Erythroblast (primary cell): ENCODE results near the gene GSTT4.
"Not testable (repeated sequence)": the region's sequence is repeated elsewhere in the genome, so short reads cannot be mapped to it uniquely, and the experiment has no call there.

Experiments
- DNase-seq, 2 experiments: peaks; one replicate each; lab custom pipeline; 2025; lab: John Stamatoyannopoulos, UW
- GATA1 ChIP-seq: IDR thresholded peaks from 2 replicates; pipeline ENCODE4 v1.6.1; 2011; ENCODE audit warnings: low read depth, mild to moderate bottlenecking, control low read depth, low read length, moderate library complexity
- POLR2A ChIP-seq: IDR thresholded peaks from 2 replicates; pipeline ENCODE4 v1.6.1; 2011; ENCODE audit warnings: mild to moderate bottlenecking, low read length

The GSTT4 gene

DNA sequence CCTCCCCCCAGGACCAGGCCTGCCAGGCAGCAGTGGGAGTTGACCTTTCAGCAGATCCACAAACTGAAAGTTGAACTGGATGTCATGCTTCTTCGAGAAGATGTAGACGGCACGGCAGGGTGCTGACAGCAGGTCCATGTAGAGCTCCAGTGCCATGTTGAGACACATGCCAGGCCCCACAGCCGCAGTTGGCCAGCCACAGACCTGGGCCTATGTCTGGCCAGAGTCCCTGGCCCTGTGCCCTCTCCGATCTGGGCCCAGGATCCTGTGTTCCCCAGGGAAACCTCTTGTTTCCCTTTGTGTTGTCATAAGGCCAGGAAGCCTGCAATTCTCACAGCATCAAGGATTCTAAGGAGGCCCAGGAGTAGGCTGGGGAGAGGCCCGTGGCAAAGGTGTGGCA lies at the start of gene GSTT4:
TSS of gene GSTT4 (minus strand) at position 253 of the 400 bp plus-strand sequence. CDS start at position 156, 97 bp downstream.
- no peak for DNase-seq
- no peak for TF ChIP-seq GATA1
- TF ChIP-seq POLR2A: no peak

DNA sequence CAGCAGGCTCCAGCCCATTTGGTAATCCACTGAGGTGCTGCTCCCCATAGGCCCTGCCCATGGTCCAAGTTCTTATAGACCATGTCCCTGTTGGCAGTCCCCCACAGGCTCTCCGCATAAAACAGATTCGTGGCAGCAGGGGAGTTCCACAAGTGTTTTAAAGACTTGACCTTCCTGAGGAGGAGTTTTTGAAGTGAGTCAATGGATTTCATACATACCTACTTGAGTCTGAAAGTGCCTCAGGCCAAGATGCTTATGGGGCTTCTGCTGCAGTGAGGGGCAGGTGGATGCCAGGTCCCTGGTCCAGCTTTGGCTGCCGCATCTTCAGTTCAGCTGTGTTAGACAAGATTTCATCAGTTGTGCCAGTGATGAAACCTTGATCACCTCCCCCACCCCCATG lies 49.1 kb upstream of the GSTT4 start:
- no peak for TF ChIP-seq POLR2A
- TF ChIP-seq GATA1: no peak
- no peak for DNase-seq

DNA sequence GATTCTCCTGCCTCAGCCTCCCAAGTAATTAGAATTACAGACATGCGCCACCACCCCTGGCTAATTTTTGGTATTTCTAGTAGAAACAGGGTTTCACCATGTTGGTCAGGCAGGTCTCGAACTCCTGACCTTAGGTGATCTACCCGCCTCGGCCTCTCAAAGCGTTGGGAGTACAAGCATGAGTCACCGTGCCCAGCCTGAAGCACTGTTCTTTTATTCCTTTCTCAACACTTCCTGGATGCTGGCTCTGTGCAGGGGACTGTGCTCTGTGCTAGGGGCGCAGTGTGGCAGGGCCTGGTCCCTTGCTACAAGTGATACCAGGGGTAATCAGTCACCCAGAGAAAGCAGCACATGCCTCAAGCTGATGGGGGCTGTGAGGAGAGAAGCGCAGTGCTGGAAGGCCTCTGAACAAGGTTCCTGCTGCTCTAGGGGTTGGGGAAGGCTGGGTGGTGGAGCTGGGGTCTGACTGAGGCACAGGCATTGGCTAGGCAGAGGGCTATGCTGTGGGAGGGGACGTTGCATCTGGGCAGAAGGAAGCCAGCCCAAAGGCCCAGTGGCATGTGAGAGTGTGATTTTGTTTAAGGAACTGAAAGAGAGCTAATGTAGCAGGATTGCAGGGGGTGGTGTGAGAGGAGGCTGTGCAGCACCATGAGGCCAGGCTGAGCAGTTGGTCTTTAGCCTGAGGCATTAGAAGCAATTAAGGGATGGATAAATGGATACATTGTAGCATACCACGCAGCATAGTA lies 48.4 kb upstream of the GSTT4 start:
- no peak for TF ChIP-seq GATA1
- TF ChIP-seq POLR2A: no peak
- DNase-seq: no peak

DNA sequence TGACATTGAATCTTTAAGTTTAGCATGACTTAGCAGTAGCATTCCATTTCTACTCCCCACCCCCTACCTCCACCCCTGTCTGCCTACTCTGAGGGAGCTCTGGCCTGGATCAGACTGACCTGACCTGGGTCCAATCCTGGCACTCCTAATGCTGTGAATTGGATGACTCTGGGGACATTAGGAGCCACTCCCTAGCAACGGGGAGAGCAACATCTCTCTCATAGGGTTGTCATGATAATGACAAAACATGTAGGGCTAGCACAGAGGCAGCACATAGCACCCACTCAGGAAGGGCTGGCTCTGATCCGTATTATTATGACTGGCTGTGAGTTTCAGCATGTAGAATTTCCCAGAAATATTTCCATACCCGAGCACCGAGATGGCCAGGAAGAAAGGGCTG lies 46.3 kb upstream of the GSTT4 start:
- DNase-seq: no peak
- TF ChIP-seq GATA1: no peak
- no peak for TF ChIP-seq POLR2A

DNA sequence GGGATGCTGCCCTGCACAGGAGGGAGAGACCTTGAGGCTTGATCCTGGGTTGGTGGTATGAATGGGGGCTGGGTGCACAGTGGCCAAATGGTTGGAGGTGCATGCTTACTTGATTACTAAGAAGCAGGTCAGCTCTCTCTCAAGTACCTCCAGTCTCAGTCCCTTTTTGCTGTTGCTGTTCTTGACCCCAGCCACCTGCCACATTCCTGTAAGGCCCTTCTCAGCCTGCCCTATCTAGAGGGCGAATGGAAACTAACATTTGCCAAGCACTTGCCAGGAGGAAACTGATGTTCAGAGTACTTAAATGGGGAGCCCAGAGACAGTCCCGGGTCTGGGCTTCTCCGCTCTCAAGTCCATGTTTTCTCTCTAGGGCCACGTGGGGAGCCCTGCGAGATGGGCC lies 45.8 kb upstream of the GSTT4 start:
- TF ChIP-seq POLR2A (no peak), GATA1 (no peak)
- no peak for DNase-seq

DNA sequence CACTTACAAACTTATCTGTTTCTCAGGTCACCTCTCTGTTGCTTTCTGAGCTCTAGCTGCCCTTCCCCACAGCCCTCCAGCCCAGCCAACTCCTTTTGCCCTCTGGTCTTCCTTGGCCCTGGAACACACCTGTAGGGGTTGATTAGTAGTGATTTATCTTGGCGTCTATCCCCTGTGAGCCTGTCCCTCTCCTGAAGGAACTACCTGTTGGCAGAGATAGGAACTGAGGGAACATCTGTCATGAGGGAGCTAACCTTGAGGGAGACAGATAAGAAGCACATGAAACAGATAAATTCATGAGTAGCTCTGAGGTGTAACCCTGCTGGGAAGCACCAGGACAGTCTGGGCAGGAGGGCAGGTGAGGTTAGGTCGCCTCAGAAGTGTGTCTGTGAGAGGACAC lies 44.7 kb upstream of the GSTT4 start:
- TF ChIP-seq GATA1 (no peak), POLR2A (no peak)
- DNase-seq: no peak

DNA sequence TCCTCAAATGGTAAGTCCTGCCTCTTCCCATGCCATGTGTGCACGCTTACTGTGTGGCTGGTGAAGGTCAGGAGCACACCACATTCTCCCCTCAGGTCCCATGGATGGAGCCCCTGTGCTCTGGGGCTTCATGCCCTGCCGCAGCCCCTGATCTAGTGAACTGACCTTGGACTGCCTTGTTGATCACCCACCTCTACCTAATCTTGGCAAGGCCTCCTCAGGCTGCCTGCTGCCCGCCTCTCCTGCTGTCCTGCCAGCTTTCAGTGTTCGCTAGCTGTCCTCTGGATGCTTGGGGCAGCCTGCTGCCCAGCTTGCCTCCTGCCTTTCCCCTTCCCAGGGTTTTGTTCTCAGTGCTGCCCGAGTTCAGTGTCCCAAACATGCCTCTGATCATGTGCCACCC lies 44.0 kb upstream of the GSTT4 start:
- no peak for DNase-seq
- no peak for TF ChIP-seq GATA1
- TF ChIP-seq POLR2A: no peak

DNA sequence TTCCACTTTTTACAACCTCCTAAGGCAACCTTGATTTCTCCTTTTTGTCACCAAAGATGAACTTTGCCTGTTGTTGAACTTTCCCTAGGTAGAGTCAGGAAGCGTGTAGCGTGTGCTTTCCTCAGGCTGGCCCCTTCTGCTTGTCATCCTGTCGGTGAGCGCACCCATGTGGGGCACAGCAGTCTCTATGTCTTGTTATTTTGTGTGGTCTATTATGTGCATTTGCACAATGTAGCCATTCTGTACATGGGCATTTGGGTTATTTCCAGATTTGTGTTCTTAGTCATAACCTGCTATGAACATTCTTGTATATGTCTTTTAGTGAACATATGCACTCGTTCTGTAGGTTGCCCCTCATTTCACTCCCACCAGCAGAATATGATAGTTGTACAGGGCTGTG lies 40.8 kb upstream of the GSTT4 start:
- DNase-seq: no peak
- TF ChIP-seq POLR2A (no peak), GATA1 (no peak)

DNA sequence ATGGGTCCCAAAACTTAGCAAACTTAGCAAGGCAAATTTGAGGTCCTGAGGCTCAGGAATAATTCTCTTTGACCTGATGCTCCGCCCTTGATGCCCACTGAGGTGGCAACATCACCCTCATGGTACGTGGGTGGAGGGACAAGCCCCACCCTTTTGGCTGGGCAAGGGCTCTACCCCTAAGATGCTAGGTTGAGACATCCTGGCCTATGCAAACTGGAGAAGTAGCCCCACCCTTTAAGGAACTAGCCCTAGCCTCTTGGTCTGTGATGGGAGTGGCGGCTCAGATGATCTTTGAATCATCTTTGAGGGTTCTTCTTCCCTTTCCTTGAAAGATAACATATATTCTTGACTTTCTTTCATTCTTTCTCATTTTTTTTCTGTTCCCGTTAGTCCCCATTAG lies 38.7 kb upstream of the GSTT4 start:
- TF ChIP-seq GATA1: no peak
- TF ChIP-seq POLR2A: no peak
- no peak for DNase-seq

DNA sequence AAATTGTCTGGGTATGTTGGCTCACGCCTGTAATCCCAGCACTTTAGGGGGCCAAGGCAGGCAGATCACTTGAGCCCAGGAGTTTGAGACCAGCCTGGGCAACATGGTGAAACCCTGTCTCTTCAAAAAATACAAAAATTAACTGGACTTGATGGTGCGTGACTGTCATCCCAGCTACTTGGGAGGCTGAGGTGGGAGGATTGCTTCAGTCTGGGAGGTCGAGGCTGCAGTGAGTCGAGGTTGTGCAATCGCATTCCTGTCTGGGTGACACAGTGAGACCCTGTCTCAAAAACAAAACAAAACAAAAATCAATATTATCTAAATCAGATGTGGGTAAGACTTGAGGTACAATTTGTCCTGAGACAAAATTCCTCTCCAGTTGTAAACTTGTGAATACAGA lies 38.2 kb upstream of the GSTT4 start:
- not testable (repeated sequence) for DNase-seq

DNA sequence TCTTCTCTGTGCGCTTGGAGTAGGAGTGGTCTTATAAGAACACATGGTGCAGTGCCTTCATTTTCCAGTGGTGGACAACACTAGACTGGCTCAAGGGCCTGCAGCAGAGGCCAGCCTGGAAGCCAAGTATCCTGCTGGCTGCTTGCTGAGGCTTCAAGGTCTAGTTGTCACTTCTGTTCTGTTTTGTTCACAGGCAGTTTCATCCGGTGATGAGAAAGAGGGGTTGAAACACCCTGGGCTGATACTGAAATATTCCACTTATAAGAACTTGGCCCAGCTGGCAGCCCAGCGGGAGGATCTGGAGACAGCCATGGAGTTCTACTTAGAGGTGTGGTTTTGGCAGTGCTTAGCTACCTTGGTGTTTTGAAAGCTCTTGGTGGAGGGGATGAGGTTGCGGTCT lies 35.7 kb upstream of the GSTT4 start:
- no peak for TF ChIP-seq GATA1
- no peak for TF ChIP-seq POLR2A
- DNase-seq: no peak

DNA sequence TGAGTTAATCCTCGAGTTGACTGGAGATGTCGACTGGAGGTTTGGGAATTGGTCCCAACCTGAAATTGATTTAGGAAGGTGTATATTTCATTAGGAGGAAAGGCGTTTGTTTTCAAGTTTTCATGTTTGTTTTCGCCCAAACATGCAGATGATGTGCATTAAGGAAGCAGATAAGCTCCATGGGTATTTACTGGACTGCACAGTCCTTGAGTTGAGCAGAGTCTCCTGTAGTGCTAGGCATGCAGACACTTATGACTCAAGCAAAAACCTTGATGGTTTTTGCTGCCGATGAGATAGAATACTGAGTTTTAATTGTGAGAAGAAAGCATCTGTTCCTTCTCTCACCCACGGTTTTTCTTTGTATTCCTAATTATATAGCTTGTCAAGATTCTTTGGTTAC lies 33.8 kb upstream of the GSTT4 start:
- DNase-seq: no peak
- no peak for TF ChIP-seq GATA1
- no peak for TF ChIP-seq POLR2A

DNA sequence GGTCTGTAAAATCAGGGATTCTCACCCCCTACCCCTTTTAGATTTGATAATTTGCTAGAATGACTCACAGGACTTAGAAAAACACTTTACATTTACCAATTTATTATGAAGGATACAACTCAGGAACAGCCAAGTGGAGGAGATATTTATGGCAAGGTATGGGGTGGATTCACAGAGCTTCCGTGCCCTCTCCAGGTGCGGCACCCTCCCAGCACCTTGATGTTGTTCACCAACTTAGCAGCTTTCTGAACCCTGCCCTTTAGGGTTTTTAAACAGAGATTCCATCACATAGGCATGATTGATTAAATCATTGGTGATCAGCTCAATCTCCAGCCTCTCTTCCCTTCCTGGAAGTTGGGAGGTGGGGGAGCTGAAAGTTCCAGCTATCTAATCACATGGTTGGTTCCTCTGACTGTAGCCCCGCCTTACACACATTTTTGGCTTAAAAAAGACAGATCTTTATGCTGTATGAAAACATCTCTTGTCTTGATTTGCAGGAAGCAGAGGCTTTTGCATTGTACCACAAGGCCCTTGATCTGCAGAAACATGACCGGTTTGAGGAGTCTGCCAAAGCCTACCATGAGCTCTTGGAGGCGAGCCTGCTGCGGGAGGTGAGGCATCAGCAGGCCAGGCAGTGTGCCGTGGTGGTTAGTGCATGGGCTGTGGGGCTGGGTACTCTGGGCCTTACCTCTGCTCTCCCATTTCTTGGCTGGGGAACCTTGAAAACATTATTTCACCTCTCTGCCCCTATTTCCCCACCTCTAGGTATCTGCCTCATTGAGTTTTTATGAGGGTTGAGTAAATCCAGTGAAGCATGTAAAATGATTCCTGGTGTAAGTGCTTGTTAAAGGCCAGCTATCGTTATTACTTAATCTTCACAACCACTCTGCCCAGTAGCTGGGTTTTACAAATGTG lies 32.9 kb upstream of the GSTT4 start:
- no peak for DNase-seq

DNA sequence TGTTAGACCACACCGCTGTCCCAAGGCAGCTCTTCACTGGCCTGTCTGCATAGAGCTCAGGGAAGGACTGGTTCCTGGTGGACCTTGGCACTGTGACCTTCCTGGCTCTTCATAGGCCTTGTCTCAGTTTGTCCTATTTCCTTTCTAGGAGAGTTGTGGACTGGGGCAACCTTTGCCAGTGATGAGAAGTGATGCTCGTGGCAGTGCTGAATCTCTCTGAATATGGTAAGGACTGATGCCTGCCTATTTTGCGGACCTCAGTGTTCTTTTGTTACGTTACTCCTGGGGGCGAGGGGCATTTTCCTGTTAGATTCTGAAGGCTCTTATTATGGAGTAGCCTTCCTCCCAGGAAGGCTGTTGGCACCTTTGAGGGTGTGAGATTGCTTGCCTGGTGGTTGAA lies 30.0 kb upstream of the GSTT4 start:
- no peak for DNase-seq
- TF ChIP-seq POLR2A (no peak), GATA1 (no peak)

More for the DNA sequence above, 32.9 kb upstream of the GSTT4 start:
- TF ChIP-seq GATA1: no peak
